Stimulated activated naive CD8-positive, alpha-beta T cell treated with anti-CD3 and anti-CD28 coated beads, Interleukin-15, Interleukin-2, amounts not matched to agents 100 ng/mL and 50 ng/mL, for 24 hours (primary cell): ENCODE data around the gene MYMX.

Experiments used
- H3K27ac Mint-ChIP-seq: one replicate; pipeline ENCODE4 v1.8.0; 2021; ENCODE audit warnings: mild to moderate bottlenecking, mixed read lengths
- H3K27me3 Mint-ChIP-seq: one replicate; pipeline ENCODE4 v1.8.0; 2021; ENCODE audit warnings: mixed read lengths
- H3K36me3 Mint-ChIP-seq: one replicate; pipeline ENCODE4 v1.8.0; 2021; ENCODE audit warnings: low read depth, mixed read lengths
- H3K4me1 Mint-ChIP-seq: one replicate; pipeline ENCODE4 v1.8.0; 2021; ENCODE audit warnings: low read depth, mixed read lengths
- H3K4me3 Mint-ChIP-seq: one replicate; pipeline ENCODE4 v1.8.0; 2021; ENCODE audit warnings: mild to moderate bottlenecking, mixed read lengths
- H3K9me3 Mint-ChIP-seq: one replicate; pipeline ENCODE4 v1.8.0; 2021; ENCODE audit warnings: mixed read lengths

Gene MYMX

GRCh38 chr6:44245391-44245911 is 28.7 kb downstream of the MYMX start:
- Mint-ChIP-seq H3K36me3 (peaks cover 39% of the 10 kb centered on the region), H3K27me3 (peaks cover 5% of the 10 kb centered on the region), H3K4me1 (peaks cover 48% of the 10 kb centered on the region), H3K9me3 (no peaks in the 10 kb centered on the region), H3K27ac (peak overlapping the region; percentile 100), H3K4me3 (peak overlapping the region; percentile 96)

- H3K27me3 Mint-ChIP-seq, result peaks cover 5% of the 10 kb centered on the region
- H3K4me3 Mint-ChIP-seq, result peak overlapping the region; percentile 96
- H3K27ac Mint-ChIP-seq, result peak overlapping the region; percentile 100
- no peaks in the 10 kb centered on the region for H3K9me3 Mint-ChIP-seq
- H3K36me3 Mint-ChIP-seq, result peaks cover 45% of the 10 kb centered on the region
- H3K4me1 Mint-ChIP-seq, result peaks cover 55% of the 10 kb centered on the region
Measured at GRCh38 chr6:44245912-44246662, 29.4 kb downstream of the MYMX start.

- peaks cover 52% of the 10 kb centered on the region for H3K36me3 Mint-ChIP-seq
- H3K27me3 Mint-ChIP-seq, result peaks cover 5% of the 10 kb centered on the region
- H3K9me3 Mint-ChIP-seq, result no peaks in the 10 kb centered on the region
- H3K27ac Mint-ChIP-seq, result peak within 1 kb of the TSS; percentile 100
- peaks cover 62% of the 10 kb centered on the region for H3K4me1 Mint-ChIP-seq
- H3K4me3 Mint-ChIP-seq, result peak within 1 kb of the TSS; percentile 96
Measured at GRCh38 chr6:44246663-44247337, 30.1 kb downstream of the MYMX start, which contains the start of gene HSP90AB1. HSP90AB1 (plus strand) TSS chr6:44247101; CDS start chr6:44248630, 1,529 bp downstream.

- H3K4me3 Mint-ChIP-seq, result peak overlapping the region; percentile 96
- H3K36me3 Mint-ChIP-seq, result peaks cover 61% of the 10 kb centered on the region
- H3K4me1 Mint-ChIP-seq, result peaks cover 70% of the 10 kb centered on the region
- peak overlapping the region; percentile 100 for H3K27ac Mint-ChIP-seq
- H3K9me3 Mint-ChIP-seq, result no peaks in the 10 kb centered on the region
- H3K27me3 Mint-ChIP-seq, result peaks cover 5% of the 10 kb centered on the region
Measured at GRCh38 chr6:44247338-44248302, 30.9 kb downstream of the MYMX start.

GRCh38 chr6:44248579-44248978 is 31.9 kb downstream of the MYMX start:
- Mint-ChIP-seq H3K27me3 (peaks cover 5% of the 10 kb centered on the region), H3K4me1 (peaks cover 80% of the 10 kb centered on the region), H3K27ac (peak overlapping the region; percentile 100), H3K36me3 (peaks cover 70% of the 10 kb centered on the region), H3K9me3 (no peaks in the 10 kb centered on the region), H3K4me3 (peak overlapping the region; percentile 96)

GRCh38 chr6:44249082-44249748 is 32.5 kb downstream of the MYMX start:
- H3K27ac Mint-ChIP-seq, result peak overlapping the region; percentile 100

GRCh38 chr6:44250067-44250717 is 33.5 kb downstream of the MYMX start:
- H3K9me3 Mint-ChIP-seq, result no peaks in the 10 kb centered on the region

More at GRCh38 chr6:44249082-44249748, 32.5 kb downstream of the MYMX start:
- peaks cover 85% of the 10 kb centered on the region for H3K4me1 Mint-ChIP-seq
- peaks cover 5% of the 10 kb centered on the region for H3K27me3 Mint-ChIP-seq
- peak overlapping the region; percentile 96 for H3K4me3 Mint-ChIP-seq
- H3K36me3 Mint-ChIP-seq, result peaks cover 77% of the 10 kb centered on the region
- no peaks in the 10 kb centered on the region for H3K9me3 Mint-ChIP-seq

GRCh38 chr6:44250718-44251123 is 34.0 kb downstream of the MYMX start:
- Mint-ChIP-seq H3K9me3 (no peaks in the 10 kb centered on the region), H3K4me1 (peaks cover 90% of the 10 kb centered on the region), H3K27ac (peak overlapping the region; percentile 100), H3K27me3 (peaks cover 5% of the 10 kb centered on the region), H3K36me3 (peaks cover 92% of the 10 kb centered on the region), H3K4me3 (peak overlapping the region; percentile 96)

More at GRCh38 chr6:44250067-44250717, 33.5 kb downstream of the MYMX start:
- H3K4me1 Mint-ChIP-seq, result peaks cover 90% of the 10 kb centered on the region
- peak overlapping the region; percentile 100 for H3K27ac Mint-ChIP-seq
- peak overlapping the region; percentile 96 for H3K4me3 Mint-ChIP-seq
- H3K36me3 Mint-ChIP-seq, result peaks cover 86% of the 10 kb centered on the region
- peaks cover 5% of the 10 kb centered on the region for H3K27me3 Mint-ChIP-seq

- H3K27me3 Mint-ChIP-seq, result peaks cover 3% of the 10 kb centered on the region
- peaks cover 95% of the 10 kb centered on the region for H3K4me1 Mint-ChIP-seq
- peak overlapping the region; percentile 96 for H3K4me3 Mint-ChIP-seq
- H3K36me3 Mint-ChIP-seq, result peaks cover 96% of the 10 kb centered on the region
- no peaks in the 10 kb centered on the region for H3K9me3 Mint-ChIP-seq
- H3K27ac Mint-ChIP-seq, result peak overlapping the region; percentile 100
Measured at GRCh38 chr6:44251576-44252524, 35.1 kb downstream of the MYMX start.

- Mint-ChIP-seq H3K27me3 (no peaks in the 10 kb centered on the region), H3K36me3 (peaks cover 88% of the 10 kb centered on the region), H3K4me1 (peaks cover 89% of the 10 kb centered on the region), H3K27ac (peak overlapping the region; percentile 67), H3K4me3 (peak overlapping the region; percentile 96), H3K9me3 (no peaks in the 10 kb centered on the region)
Measured at GRCh38 chr6:44253307-44254101, 36.8 kb downstream of the MYMX start.

- H3K9me3 Mint-ChIP-seq, result no peaks in the 10 kb centered on the region
- no peaks in the 10 kb centered on the region for H3K27me3 Mint-ChIP-seq
- H3K4me1 Mint-ChIP-seq, result peaks cover 86% of the 10 kb centered on the region
- peak overlapping the region; percentile 92 for H3K4me3 Mint-ChIP-seq
- peaks cover 86% of the 10 kb centered on the region for H3K36me3 Mint-ChIP-seq
- peak overlapping the region; percentile 89 for H3K27ac Mint-ChIP-seq
Measured at GRCh38 chr6:44254191-44255104, 37.7 kb downstream of the MYMX start.
